HCT116 (cell line): ENCODE measurements around the gene FAT1.

ENCODE experiments used
- CTCF ChIP-seq, 3 experiments: fragments of 200-600 bp in 1 of 3; sonication (generic) in 1 of 3; IDR thresholded peaks in 2 of 3; conservative IDR thresholded peaks in 1 of 3; 2 replicates each; pipeline ENCODE4 v1.5.1; 2012 to 2017; ENCODE audit warnings: low read depth in 2 of 3, low read length in 2 of 3, antibody characterized with exemption in 1 of 3, borderline replicate concordance in 1 of 3, control low read depth in 1 of 3, mild to moderate bottlenecking in 1 of 3, mixed read lengths in 1 of 3, mixed run types in 1 of 3, moderate library complexity in 1 of 3; ENCODE audit not compliant: insufficient read depth in 1 of 3
- ELF1 ChIP-seq: IDR thresholded peaks from 2 replicates; pipeline ENCODE4 v1.6.1; 2012; ENCODE audit warnings: low read depth, borderline replicate concordance
- EZH2 ChIP-seq: fragments of 200-600 bp; sonication (generic); IDR thresholded peaks from 2 replicates; pipeline ENCODE4 v1.6.1; 2017; ENCODE audit warnings: antibody characterized with exemption, mixed run types
- MAX ChIP-seq: IDR thresholded peaks from 2 replicates; pipeline ENCODE4 v1.6.1; 2012
- POLR2A ChIP-seq: IDR thresholded peaks from 2 replicates; pipeline ENCODE4 v1.7.0; 2011; ENCODE audit warnings: borderline replicate concordance; ENCODE audit not compliant: insufficient read depth, insufficient read length; ENCODE audit errors: extremely low read depth
- RAD21 ChIP-seq: IDR thresholded peaks from 2 replicates; pipeline ENCODE4 v1.6.1; 2012; ENCODE audit warnings: low read depth, mild to moderate bottlenecking
- SIN3A ChIP-seq: IDR thresholded peaks from 2 replicates; pipeline ENCODE4 v1.6.1; 2012; ENCODE audit warnings: low read depth
- YY1 ChIP-seq: IDR thresholded peaks from 2 replicates; pipeline ENCODE4 v1.6.1; 2011; ENCODE audit warnings: low read length, low read depth, moderate library complexity, mild to moderate bottlenecking; ENCODE audit not compliant: insufficient replicate concordance; ENCODE audit errors: extremely low read depth

- TF ChIP-seq ELF1 (no peak), POLR2A (no peak), EZH2 (no peak), RAD21 (no peak), CTCF (IDR thresholded peaks at IDR 0.05 in 2 of 3, conservative IDR thresholded peaks at IDR 0.05 in 1 of 3; ENCODE audit: borderline replicate concordance in 1 of 3, insufficient read depth in 1 of 3, low read depth in 2 of 3, low read length in 2 of 3) (no peak), SIN3A (no peak), MAX (no peak; the same call in 1 of the 2 replicates), YY1 (no peak)
Measured at GRCh38 chr4:186693159-186693815, 30.4 kb downstream of the FAT1 start.
